T-helper 9 cell (primary cell): Measurements from ENCODE around the gene TRAF7.
A peak's percentile ranks its signal among the peaks of the same experiment; 100 is the strongest.
"Not testable (repeated sequence)": the region's sequence is repeated elsewhere in the genome, so short reads cannot be mapped to it uniquely, and the experiment has no call there.

ENCODE experiments used
- DNase-seq: peaks from one replicate; pipeline ENCODE4 v3.0.0-alpha.2; 2020

TRAF7 gene

GRCh38 chr16:2186064-2186463, 30.5 kb downstream of the TRAF7 start:
- no peak for DNase-seq

GRCh38 chr16:2186505-2186904, 30.9 kb downstream of the TRAF7 start:
- DNase-seq: no peak

GRCh38 chr16:2187212-2187611, 31.6 kb downstream of the TRAF7 start:
- DNase-seq: no peak

GRCh38 chr16:2188395-2188794, 32.8 kb downstream of the TRAF7 start:
- DNase-seq: no peak

DNA sequence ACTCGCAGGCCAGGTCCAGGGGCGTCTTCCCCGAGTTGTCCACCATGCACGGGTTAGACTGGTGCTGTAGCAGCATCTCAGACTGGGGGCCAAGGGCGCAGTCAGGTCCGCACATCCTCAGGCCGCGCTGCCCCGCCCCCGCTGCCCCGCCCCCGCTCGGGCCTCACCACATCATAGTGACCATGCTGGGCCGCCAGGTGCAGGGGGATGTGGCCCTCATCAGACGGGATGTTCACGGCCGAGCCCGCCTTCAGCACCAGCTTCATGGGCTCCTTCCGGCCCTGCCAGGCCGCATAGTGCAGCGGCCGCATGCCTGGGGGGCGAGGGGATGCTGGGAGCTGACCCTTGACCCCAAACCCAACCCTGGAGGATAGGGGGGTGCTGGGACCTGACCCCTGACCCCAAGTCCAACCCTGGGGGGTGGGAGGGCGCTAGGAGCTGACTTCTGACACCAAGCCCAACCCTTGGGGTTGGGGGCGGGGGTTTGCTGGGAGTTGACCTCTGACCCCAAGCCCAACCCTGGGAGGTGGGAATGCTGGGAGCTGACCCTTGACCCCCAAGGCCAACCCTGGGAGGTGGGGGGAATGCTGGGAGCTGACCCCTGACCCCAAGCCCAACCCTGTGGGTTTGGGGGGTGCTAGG, 33.8 kb downstream of the TRAF7 start:
- DNase-seq: no peak

DNA sequence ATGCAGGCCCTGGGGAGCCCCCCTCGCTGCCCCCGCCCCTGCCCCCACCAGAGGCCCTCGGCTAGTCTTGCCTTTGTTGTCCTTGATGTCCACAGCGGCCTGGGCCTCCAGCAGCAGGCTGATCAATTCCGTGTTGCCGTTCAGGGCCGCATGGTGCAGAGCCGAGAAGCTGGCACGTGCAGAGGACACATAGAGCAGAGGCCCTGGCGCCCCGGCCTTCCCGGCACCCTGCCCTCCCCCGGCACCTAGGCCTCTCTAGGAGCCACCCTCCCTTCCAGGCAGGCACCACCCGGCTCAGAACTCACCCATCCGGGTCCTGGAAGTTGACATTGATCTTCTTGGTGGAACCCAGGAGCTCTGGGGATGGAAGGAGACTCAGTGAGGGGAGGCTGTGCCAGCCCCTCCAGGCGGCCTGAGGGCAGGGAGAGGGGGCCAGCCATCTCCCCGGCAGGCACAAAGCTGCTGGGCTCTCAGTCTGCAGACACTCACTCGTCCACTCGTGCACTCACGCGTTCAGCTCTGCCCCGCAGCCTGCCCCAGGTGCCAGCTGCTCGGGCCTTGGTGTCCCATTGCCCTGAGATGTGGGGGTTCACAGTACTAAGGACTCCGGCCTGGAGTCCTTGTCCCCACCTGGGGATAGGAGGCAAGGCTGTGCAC, 34.5 kb downstream of the TRAF7 start:
- DNase-seq: no peak

GRCh38 chr16:2190659-2191445, 35.3 kb downstream of the TRAF7 start:
- no peak for DNase-seq

DNA sequence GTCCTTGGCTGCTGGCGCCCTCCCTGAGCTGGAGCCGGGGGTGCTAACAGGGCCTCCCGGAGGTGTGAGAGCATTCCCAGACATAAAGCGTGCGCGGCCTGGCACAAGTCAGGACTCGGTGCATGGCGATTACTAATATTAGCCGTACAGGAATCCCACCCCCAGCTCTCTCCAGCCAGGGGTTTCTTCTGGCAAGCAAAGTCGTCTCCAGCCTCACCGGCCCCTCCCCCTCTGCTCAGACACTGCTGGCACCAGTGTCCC, 35.8 kb downstream of the TRAF7 start:
- no peak for DNase-seq

DNA sequence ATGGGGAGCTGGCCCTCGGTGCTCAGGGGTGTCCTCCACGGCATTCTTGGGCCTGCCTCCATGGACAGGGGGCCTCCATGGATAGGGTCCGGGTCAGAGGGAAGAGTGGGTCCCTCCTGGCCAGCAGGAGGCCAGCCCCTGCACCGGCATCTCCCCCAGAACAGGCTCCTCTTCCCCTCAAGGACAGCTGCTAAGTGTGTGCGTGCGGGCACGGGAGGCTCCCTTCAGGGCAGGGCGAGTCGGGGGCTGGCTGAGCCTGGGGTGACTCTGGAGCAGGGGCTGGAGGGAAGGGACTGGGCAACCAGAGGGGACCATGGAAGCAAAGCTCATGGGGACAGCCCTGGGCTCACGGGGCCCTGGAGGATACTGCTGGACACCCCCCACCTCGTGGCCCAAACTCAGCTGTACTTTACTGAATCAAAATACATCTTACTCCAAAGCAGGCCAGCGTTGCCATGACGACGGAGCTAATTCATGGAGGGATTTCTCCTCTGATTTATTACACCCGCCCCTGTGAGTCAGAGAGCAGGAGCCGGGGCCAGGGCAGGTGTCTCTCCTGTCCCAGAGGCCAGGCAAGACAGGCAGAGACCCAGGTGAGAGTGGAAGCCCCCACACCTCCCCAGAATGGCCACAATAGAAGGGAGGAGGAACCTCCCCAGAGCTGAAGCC, 38.7 kb downstream of the TRAF7 start:
- no peak for DNase-seq

- peak; percentile 35 for DNase-seq
Measured at GRCh38 chr16:2194852-2195321, 39.3 kb downstream of the TRAF7 start.

GRCh38 chr16:2195322-2196161, 40.0 kb downstream of the TRAF7 start:
- DNase-seq: no peak

DNA sequence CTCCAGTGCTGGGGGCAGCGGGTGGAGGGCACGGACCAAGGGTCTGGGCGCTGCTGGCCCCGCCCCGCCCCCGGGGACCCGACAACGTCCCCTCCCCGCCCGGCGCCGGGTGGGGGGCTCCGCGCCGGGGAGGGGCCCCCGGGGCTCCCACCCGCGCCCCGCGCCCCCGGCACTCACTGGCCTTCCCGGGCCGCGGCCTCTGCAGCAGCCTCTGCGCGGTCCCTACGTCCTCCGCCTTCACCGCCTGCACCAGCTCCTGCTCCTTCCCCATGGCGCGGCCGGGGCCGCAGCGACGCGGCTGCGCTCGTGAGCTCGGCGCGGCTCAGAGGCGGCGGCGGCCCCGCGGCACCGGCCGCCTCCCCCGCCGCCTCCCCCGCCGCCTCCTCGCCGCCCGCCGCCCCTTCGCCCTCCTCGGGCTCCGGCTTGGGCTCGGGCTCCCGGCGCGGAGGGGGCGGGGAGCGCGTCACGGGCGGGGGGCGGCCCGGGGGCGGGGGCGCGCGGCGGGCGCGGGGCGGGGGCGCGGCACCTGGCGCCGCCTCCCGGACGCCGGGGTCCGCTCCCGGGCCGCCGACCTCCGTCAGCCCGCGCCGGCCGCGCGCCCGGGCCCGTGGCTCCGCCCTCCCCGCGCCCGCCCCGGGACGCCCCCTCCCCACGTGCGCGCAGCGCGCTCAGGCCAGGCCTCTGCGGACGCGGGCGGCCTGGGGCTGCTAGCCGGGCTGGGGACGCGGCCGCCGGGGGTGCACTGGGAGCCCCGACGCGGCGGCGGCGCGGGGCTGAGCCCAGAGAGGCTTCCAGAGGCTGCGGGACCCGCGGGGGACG, 40.8 kb downstream of the TRAF7 start, which contains the start of gene CASKIN1:
CASKIN1 (minus strand) TSS at position 444 of the 819 bp plus-strand sequence; CDS start at position 271, 173 bp downstream.
- no peak for DNase-seq

- DNase-seq: no peak
Measured at GRCh38 chr16:2196981-2197511, 41.5 kb downstream of the TRAF7 start.

DNA sequence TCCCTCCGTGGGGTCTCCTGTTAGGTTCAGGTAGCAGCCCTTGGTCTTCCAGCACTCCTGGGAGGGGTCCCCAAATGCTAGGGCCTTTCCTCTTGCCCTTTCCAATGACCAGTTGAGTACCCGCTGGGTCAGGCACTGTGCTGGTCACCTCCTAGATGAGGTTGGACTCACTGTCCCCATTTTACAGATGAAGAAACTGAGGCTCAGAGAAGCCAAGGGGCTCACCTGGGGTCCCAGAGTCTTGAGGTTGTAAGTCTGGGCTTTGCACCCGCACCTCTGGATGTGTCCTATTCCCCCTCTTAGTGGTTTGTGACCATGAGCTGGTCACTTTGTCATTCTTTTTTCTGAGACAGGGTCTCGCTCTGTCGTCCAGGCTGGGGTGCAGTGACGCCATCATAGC, 42.2 kb downstream of the TRAF7 start:
- DNase-seq: no peak

DNA sequence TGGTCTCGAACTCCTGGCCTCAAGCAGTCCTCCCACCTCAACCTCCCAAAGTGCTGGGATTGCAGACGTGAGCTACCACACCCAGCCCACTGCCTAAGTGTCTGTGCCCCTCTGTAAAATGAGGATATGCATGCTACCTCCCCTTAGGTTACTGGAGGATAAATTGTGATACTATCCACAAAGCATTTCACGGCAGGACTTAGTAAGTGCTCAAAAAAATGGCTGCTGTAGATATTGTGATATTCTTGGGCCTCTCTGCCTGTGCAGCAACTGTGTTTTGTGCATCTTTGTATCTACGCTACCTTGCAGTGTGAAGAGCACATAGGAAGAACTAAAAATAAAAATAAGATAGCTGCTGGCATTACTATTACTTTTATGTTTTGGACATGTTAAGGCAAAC, 42.7 kb downstream of the TRAF7 start:
- no peak for DNase-seq

- no peak for DNase-seq
Measured at GRCh38 chr16:2199095-2199494, 43.5 kb downstream of the TRAF7 start.

- no peak for DNase-seq
Measured at GRCh38 chr16:2199621-2200139, 44.1 kb downstream of the TRAF7 start.

DNA sequence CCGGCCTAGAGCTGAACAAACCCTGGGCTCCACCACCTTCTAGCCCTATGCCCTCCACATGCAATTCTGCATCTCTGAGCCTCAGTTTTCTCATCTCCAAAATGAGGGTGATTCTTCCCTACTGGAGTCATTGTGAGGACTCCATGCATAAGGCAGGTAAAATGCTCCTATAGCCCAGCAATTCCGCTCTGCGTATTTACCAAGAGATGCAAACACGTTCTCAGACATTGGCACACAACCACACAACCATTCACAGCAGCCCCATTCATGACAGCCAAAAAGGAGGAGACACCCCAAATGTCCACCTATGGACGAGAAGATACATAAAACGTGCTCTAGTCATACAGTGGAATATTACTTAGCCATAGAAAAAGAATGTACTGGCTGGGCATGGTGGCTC, 44.7 kb downstream of the TRAF7 start:
- DNase-seq: no peak

DNA sequence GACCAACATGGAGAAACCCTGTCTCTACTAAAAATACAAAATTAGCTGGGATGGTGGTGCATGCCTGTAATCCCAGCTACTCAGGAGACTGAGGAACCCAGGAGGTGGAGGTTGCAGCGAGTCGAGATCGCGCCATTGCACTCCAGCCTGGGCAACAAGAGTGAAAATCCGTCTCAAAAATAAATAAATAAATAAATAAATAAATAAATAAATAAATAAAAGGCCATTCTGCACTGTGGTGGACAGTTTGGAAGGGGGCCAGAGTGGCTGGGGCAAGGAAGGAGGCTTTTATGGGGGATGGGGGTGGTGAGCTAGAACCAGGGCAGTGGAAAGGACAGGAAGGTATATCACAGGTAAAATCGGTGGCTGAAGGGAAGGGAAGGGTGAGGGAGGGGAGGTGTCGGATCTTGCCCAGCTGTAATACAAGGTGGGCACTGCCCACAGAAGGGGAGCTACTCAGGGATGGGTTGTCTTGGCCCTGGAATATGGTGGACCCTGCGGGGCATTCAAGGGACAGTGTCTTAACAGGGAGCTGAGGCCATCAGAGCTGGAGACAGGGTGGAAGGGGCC, 47.6 kb downstream of the TRAF7 start:
- DNase-seq: not testable (repeated sequence)

DNA sequence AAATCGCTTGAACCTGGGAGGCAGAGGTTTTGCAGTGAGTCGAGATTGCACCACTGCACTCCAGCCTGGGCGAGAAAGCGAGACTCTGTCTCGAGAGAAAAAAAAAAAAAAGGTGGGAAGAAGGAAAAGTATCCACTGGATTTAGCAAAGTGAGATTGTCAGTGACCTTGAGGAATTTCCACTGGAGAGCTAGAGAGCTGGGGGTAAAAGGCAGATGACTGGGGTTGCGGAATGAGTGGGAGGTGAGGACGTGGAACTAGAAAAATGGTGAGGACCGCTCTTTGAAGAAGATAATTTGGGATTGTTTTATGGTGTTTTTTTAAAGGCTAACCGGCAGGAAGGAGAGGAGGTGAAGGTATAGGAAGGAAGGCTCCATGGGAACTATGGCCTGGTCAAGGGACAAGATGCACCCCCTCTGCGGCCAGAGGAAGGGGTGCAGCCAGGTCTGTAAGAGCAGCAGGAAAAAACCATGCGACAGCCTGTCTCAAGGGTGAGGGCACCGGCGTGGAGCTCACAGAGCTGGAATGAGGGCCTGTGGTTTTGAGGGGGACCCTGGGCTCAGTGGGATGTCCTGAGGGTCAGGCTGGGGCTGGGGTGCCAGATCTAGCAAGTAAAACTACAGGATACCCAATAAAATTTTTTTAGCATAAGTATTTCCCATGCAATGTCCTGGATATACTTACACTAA, 49.0 kb downstream of the TRAF7 start:
- no peak for DNase-seq
